ENCODE measurements around the gene ATP9B.

The ATP9B gene

GRCh38 chr18:79386547-79386946, 317.4 kb downstream of the ATP9B start:
- Histone ChIP-seq H3K4me2 (ENCODE audit: low read depth, low read length, poor library complexity, severe bottlenecking) (no peak overlapping the region), H3K9ac (ENCODE audit: low read depth, low read length, poor library complexity, severe bottlenecking) (no peak overlapping the region), H2AFZ (ENCODE audit: low read length) (no peak overlapping the region), H3K27me3 (ENCODE audit: insufficient read depth, low read length, poor library complexity, severe bottlenecking) (no peaks in the 10 kb centered on the region), H3K79me2 (ENCODE audit: insufficient read depth, low read length) (no peaks in the 10 kb centered on the region), H3K9me3 (ENCODE audit: insufficient read depth, low read depth, low read length) (no peaks in the 10 kb centered on the region), H4K20me1 (ENCODE audit: insufficient read depth, low read length, poor library complexity, severe bottlenecking) (no peaks in the 10 kb centered on the region), H3K4me3 (ENCODE audit: low read length, poor library complexity, severe bottlenecking) (no peak overlapping the region), H3K36me3 (ENCODE audit: insufficient read depth, low read length) (no peaks in the 10 kb centered on the region), H3K4me1 (ENCODE audit: insufficient read depth, low read length, poor library complexity, severe bottlenecking) (no peaks in the 10 kb centered on the region), H3F3A (ENCODE audit: low read depth) (peaks cover 6% of the 10 kb centered on the region; the same call in 1 of the 2 replicates), H3K9me2 (replicated peaks; ENCODE audit: low read depth, low read length) (no peaks in the 10 kb centered on the region)
- no peak for TF ChIP-seq EZH2phosphoT487 (IDR thresholded peaks at IDR 0.05; ENCODE audit: borderline replicate concordance)
- TF ChIP-seq, protein P1, sequence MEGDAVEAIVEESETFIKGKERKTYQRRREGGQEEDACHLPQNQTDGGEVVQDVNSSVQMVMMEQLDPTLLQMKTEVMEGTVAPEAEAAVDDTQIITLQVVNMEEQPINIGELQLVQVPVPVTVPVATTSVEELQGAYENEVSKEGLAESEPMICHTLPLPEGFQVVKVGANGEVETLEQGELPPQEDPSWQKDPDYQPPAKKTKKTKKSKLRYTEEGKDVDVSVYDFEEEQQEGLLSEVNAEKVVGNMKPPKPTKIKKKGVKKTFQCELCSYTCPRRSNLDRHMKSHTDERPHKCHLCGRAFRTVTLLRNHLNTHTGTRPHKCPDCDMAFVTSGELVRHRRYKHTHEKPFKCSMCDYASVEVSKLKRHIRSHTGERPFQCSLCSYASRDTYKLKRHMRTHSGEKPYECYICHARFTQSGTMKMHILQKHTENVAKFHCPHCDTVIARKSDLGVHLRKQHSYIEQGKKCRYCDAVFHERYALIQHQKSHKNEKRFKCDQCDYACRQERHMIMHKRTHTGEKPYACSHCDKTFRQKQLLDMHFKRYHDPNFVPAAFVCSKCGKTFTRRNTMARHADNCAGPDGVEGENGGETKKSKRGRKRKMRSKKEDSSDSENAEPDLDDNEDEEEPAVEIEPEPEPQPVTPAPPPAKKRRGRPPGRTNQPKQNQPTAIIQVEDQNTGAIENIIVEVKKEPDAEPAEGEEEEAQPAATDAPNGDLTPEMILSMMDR (conservative IDR thresholded peaks at IDR 0.05; ENCODE audit: low read length), result no peak

GRCh38 chr18:79387214-79387613, 318.0 kb downstream of the ATP9B start:
- no peak for TF ChIP-seq EZH2phosphoT487 (IDR thresholded peaks at IDR 0.05; ENCODE audit: borderline replicate concordance)
- TF ChIP-seq, protein P1 (conservative IDR thresholded peaks at IDR 0.05; ENCODE audit: low read length), result no peak
- Histone ChIP-seq H3K36me3 (ENCODE audit: insufficient read depth, low read length) (no peaks in the 10 kb centered on the region), H3K27me3 (ENCODE audit: insufficient read depth, low read length, poor library complexity, severe bottlenecking) (no peaks in the 10 kb centered on the region), H3K9ac (ENCODE audit: low read depth, low read length, poor library complexity, severe bottlenecking) (no peak overlapping the region), H3K79me2 (ENCODE audit: insufficient read depth, low read length) (no peaks in the 10 kb centered on the region), H3F3A (ENCODE audit: low read depth) (peaks cover 6% of the 10 kb centered on the region; the same call in 1 of the 2 replicates), H2AFZ (ENCODE audit: low read length) (no peak overlapping the region), H3K9me2 (replicated peaks; ENCODE audit: low read depth, low read length) (no peaks in the 10 kb centered on the region), H3K4me3 (ENCODE audit: low read length, poor library complexity, severe bottlenecking) (no peak overlapping the region), H3K4me2 (ENCODE audit: low read depth, low read length, poor library complexity, severe bottlenecking) (no peak overlapping the region), H4K20me1 (ENCODE audit: insufficient read depth, low read length, poor library complexity, severe bottlenecking) (no peaks in the 10 kb centered on the region), H3K4me1 (ENCODE audit: insufficient read depth, low read length, poor library complexity, severe bottlenecking) (no peaks in the 10 kb centered on the region), H3K9me3 (ENCODE audit: insufficient read depth, low read depth, low read length) (no peaks in the 10 kb centered on the region)

- Histone ChIP-seq H3K79me2 (ENCODE audit: insufficient read depth, low read length) (no peaks in the 10 kb centered on the region), H3K9me2 (replicated peaks; ENCODE audit: low read depth, low read length) (no peaks in the 10 kb centered on the region), H2AFZ (ENCODE audit: low read length) (no peak overlapping the region), H3K9me3 (ENCODE audit: insufficient read depth, low read depth, low read length) (no peaks in the 10 kb centered on the region), H3K36me3 (ENCODE audit: insufficient read depth, low read length) (no peaks in the 10 kb centered on the region), H3K4me1 (ENCODE audit: insufficient read depth, low read length, poor library complexity, severe bottlenecking) (peaks cover under 1% of the 10 kb centered on the region), H3K4me2 (ENCODE audit: low read depth, low read length, poor library complexity, severe bottlenecking) (no peak overlapping the region), H3F3A (ENCODE audit: low read depth) (peaks cover 6% of the 10 kb centered on the region; the same call in 1 of the 2 replicates), H3K9ac (ENCODE audit: low read depth, low read length, poor library complexity, severe bottlenecking) (no peak overlapping the region), H3K4me3 (ENCODE audit: low read length, poor library complexity, severe bottlenecking) (no peak overlapping the region), H4K20me1 (ENCODE audit: insufficient read depth, low read length, poor library complexity, severe bottlenecking) (no peaks in the 10 kb centered on the region), H3K27me3 (ENCODE audit: insufficient read depth, low read length, poor library complexity, severe bottlenecking) (no peaks in the 10 kb centered on the region)
- no peak for TF ChIP-seq EZH2phosphoT487 (IDR thresholded peaks at IDR 0.05; ENCODE audit: borderline replicate concordance)
- TF ChIP-seq, protein P1 (conservative IDR thresholded peaks at IDR 0.05; ENCODE audit: low read length), result no peak
Measured at GRCh38 chr18:79387615-79388014, 318.4 kb downstream of the ATP9B start.

Data from Loucy (cell line).